CD1c-positive myeloid dendritic cell (primary cell): ENCODE data around the gene KCNA2.
A peak's percentile ranks its signal among the peaks of the same experiment; 100 is the strongest.

Experiments
- DNase-seq: peaks from one replicate; pipeline ENCODE4 v3.0.0-alpha.2; 2016; ENCODE audit errors: extremely low spot score

Gene KCNA2

GRCh38 chr1:110628323-110629105, 22.4 kb upstream of the KCNA2 start:
- no peak for DNase-seq

GRCh38 chr1:110627764-110628163, 21.6 kb upstream of the KCNA2 start:
- DNase-seq, result peak; percentile 92

GRCh38 chr1:110626889-110627288, 20.7 kb upstream of the KCNA2 start:
- DNase-seq, result no peak

- no peak for DNase-seq
Measured at GRCh38 chr1:110620686-110621085, 14.5 kb upstream of the KCNA2 start.

- no peak for DNase-seq
Measured at GRCh38 chr1:110620250-110620615, 14.1 kb upstream of the KCNA2 start.

GRCh38 chr1:110619412-110620249, 13.5 kb upstream of the KCNA2 start:
- peak; percentile 96 for DNase-seq

GRCh38 chr1:110618668-110619067, 12.5 kb upstream of the KCNA2 start:
- no peak for DNase-seq

- DNase-seq, result no peak
Measured at GRCh38 chr1:110617589-110617988, 11.4 kb upstream of the KCNA2 start.

- DNase-seq, result no peak
Measured at GRCh38 chr1:110617116-110617515, 11.0 kb upstream of the KCNA2 start.

- DNase-seq, result peak; percentile 51
Measured at GRCh38 chr1:110616587-110616986, 10.4 kb upstream of the KCNA2 start.

GRCh38 chr1:110615548-110616130, 9.5 kb upstream of the KCNA2 start:
- DNase-seq, result peak; percentile 69

- DNase-seq, result no peak
Measured at GRCh38 chr1:110612060-110612745, 6.0 kb upstream of the KCNA2 start.

- DNase-seq, result no peak
Measured at GRCh38 chr1:110610696-110611286, 4.6 kb upstream of the KCNA2 start.

GRCh38 chr1:110610084-110610483, 3.9 kb upstream of the KCNA2 start:
- peak; percentile 21 for DNase-seq

- DNase-seq, result no peak
Measured at GRCh38 chr1:110608247-110608646, 2.1 kb upstream of the KCNA2 start.

GRCh38 chr1:110607536-110608230, 1.5 kb upstream of the KCNA2 start:
- no peak for DNase-seq

GRCh38 chr1:110606657-110607535, 738 bp upstream of the KCNA2 start:
- DNase-seq, result peak; percentile 44

- DNase-seq, result no peak
Measured at GRCh38 chr1:110605446-110605845, 712 bp downstream of the KCNA2 start.

GRCh38 chr1:110604586-110605148, 1.5 kb downstream of the KCNA2 start:
- no peak for DNase-seq

- DNase-seq, result no peak
Measured at GRCh38 chr1:110603058-110603457, 3.1 kb downstream of the KCNA2 start.
